Liver (tissue), 9 donors: ENCODE measurements around the gene SGCD. TPM values are rescaled to one million over a fixed set of nuclear protein-coding genes. Genes with fewer than 3 reads are reported as not detected.

Experiments used
- DNase-seq: peaks from one replicate; pipeline ENCODE4 v3.0.0-alpha.2; 2017; ENCODE audit warnings: low spot score
- H3K27ac ChIP-seq, 2 donors: one replicate each; pipeline ENCODE4 v1.7.0; 2013; ENCODE audit warnings: inconsistent platforms in 2 of 2, low read length in 2 of 2, control low read depth in 1 of 2, low read depth in 1 of 2, mild to moderate bottlenecking in 1 of 2
- H3K27me3 ChIP-seq, 4 donors: one replicate each; pipeline versions ENCODE4 v1.6.1 to v1.7.0; 2013; ENCODE audit warnings: low read length in 3 of 4, inconsistent platforms in 1 of 4, mild to moderate bottlenecking in 1 of 4, moderate library complexity in 1 of 4; ENCODE audit not compliant: control insufficient read depth in 4 of 4, insufficient read depth in 4 of 4
- H3K36me3 ChIP-seq, 4 donors: one replicate each; pipeline versions ENCODE4 v1.6.1 to v1.7.0; 2013; ENCODE audit warnings: low read length in 3 of 4, mild to moderate bottlenecking in 3 of 4, low read depth in 1 of 4, moderate library complexity in 1 of 4; ENCODE audit not compliant: control insufficient read depth in 4 of 4, insufficient read depth in 3 of 4
- H3K4me1 ChIP-seq, 4 donors: one replicate each; pipeline versions ENCODE4 v1.6.1 to v1.7.0; 2013; ENCODE audit warnings: low read length in 3 of 4, mild to moderate bottlenecking in 3 of 4, moderate library complexity in 1 of 4; ENCODE audit not compliant: control insufficient read depth in 4 of 4, insufficient read depth in 4 of 4
- H3K4me3 ChIP-seq, 3 donors: one replicate each; pipeline versions ENCODE4 v1.6.1 to v1.7.0; 2013; ENCODE audit warnings: low read length in 3 of 3, control low read depth in 1 of 3, low read depth in 1 of 3, mild to moderate bottlenecking in 1 of 3
- H3K9ac ChIP-seq, 2 donors: one replicate each; pipeline ENCODE4 v1.7.0; 2013; ENCODE audit warnings: low read length in 2 of 2, mild to moderate bottlenecking in 2 of 2, moderate library complexity in 2 of 2, control low read depth in 1 of 2, low read depth in 1 of 2
- H3K9me3 ChIP-seq, 4 donors: one replicate each; pipeline versions ENCODE4 v1.6.1 to v1.7.0; 2013; ENCODE audit warnings: low read length in 3 of 4; ENCODE audit not compliant: control insufficient read depth in 4 of 4
- EGR1 ChIP-seq, 2 donors: IDR thresholded peaks; 2 replicates each; pipeline ENCODE4 v1.6.1; 2016 to 2018; ENCODE audit warnings: antibody characterized with exemption in 2 of 2, low read depth in 2 of 2
- FOXA1 ChIP-seq: IDR thresholded peaks from 2 replicates; pipeline ENCODE4 v1.6.1; 2016; ENCODE audit warnings: antibody characterized with exemption
- FOXA2 ChIP-seq: IDR thresholded peaks from 2 replicates; pipeline ENCODE4 v1.6.1; 2016; ENCODE audit warnings: antibody characterized with exemption
- GABPA ChIP-seq, 2 donors: IDR thresholded peaks in 1 of 2; conservative IDR thresholded peaks in 1 of 2; 2 replicates each; pipeline ENCODE4 v1.6.1; 2016; ENCODE audit warnings: antibody characterized with exemption in 2 of 2, mild to moderate bottlenecking in 1 of 2, moderate library complexity in 1 of 2
- HNF4A ChIP-seq, 2 donors: conservative IDR thresholded peaks; 2 replicates each; pipeline ENCODE4 v1.6.1; 2016; ENCODE audit warnings: antibody characterized with exemption in 2 of 2, mild to moderate bottlenecking in 2 of 2
- HNF4G ChIP-seq: IDR thresholded peaks from 2 replicates; pipeline ENCODE4 v1.6.1; 2016; ENCODE audit warnings: antibody characterized with exemption
- JUND ChIP-seq, 2 donors: IDR thresholded peaks; 2 replicates each; pipeline ENCODE4 v1.6.1; 2016; ENCODE audit warnings: antibody characterized with exemption in 2 of 2
- MAX ChIP-seq: IDR thresholded peaks from 2 replicates; pipeline ENCODE4 v1.6.1; 2016; ENCODE audit warnings: antibody characterized with exemption
- NR2F2 ChIP-seq: IDR thresholded peaks from 2 replicates; pipeline ENCODE4 v1.6.1; 2016; ENCODE audit warnings: antibody characterized with exemption
- RXRA ChIP-seq, 2 donors: IDR thresholded peaks; 2 replicates each; pipeline ENCODE4 v1.6.1; 2017 to 2018; ENCODE audit warnings: antibody characterized with exemption in 2 of 2, mild to moderate bottlenecking in 1 of 2
- SP1 ChIP-seq: IDR thresholded peaks from 2 replicates; pipeline ENCODE4 v1.6.1; 2018; ENCODE audit warnings: antibody characterized with exemption, mild to moderate bottlenecking
- TAF1 ChIP-seq: conservative IDR thresholded peaks from 2 replicates; pipeline ENCODE4 v1.6.1; 2016; ENCODE audit warnings: antibody characterized with exemption, mild to moderate bottlenecking
- YY1 ChIP-seq: IDR thresholded peaks from 2 replicates; pipeline ENCODE4 v1.6.1; 2016; ENCODE audit warnings: antibody characterized with exemption, mild to moderate bottlenecking
- WGBS: extraction: QIAGEN DNeasy Blood & Tissue Kit; methylation state at CpG from one replicate; pipeline ENCODE4 v1.1.7; 2013; 5-methylcytosine and 5-hydroxymethylcytosine counted together
- polyA plus RNA-seq, 2 donors: library from polyadenylated mRNA; stranded (reverse) in 1 of 2; unstranded in 1 of 2; fragments of 200-250 nt in 1 of 2; fragments of >200 nt in 1 of 2; fragmentation: Nextera tagmentation in 1 of 2; extraction: Ambion mirVana in 1 of 2; gene quantifications; one replicate each; pipeline versions ENCODE4 v1.2.1 to v1.2.3, GENCODE V29; 2013 to 2015
- total RNA-seq, 2 donors: library from RNA; depleted of rRNA; stranded (reverse); fragments of >200 nt; gene quantifications; one replicate each; pipeline ENCODE4 v1.2.3, GENCODE V29; 2014
- TF ChIP-seq, protein P1 (sequence below): IDR thresholded peaks from 2 replicates; pipeline ENCODE4 v1.6.1; 2016; ENCODE audit warnings: antibody characterized with exemption
- TF ChIP-seq, protein P2 (sequence below): IDR thresholded peaks from 2 replicates; pipeline ENCODE4 v1.6.1; 2016; ENCODE audit warnings: antibody characterized with exemption
- TF ChIP-seq, protein P3 (sequence below): IDR thresholded peaks from 2 replicates; pipeline ENCODE4 v1.6.1; 2016; ENCODE audit warnings: antibody characterized with exemption, mild to moderate bottlenecking
- TF ChIP-seq, protein P4 (sequence below): fragments of 150-350 bp; IDR thresholded peaks from 2 replicates; pipeline ENCODE4 v1.5.1; 2017; ENCODE audit warnings: improper control_type of control experiment, low read depth, low read length; ENCODE audit not compliant: missing input control
- donor health status: healthy.
- donor health status: healthy.
- donor health status: healthy.
- donor health status: healthy.
- donor health status: healthy.

Gene SGCD
- total and polyA plus RNA-seq, 4 donors = 0.35 to 1.7 (median 1.0) TPM

DNA sequence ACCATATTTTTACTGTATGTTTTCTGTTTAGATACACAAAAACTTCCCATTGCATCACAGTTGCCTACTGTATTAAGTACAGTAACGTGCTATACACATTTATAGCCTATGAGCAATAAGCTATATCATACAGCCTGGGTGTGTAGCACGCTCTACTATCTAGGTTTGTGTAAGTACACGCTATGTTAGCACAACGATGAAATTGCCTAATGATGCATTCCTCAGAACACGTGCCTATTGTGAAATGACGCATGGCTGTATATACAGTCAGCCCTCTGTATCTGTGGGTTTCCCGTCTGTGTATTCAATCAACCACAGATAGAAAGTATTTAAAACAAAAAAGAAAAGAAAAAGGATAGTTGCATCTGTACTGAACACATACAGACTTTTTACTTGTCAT is 64.2 kb downstream of the SGCD start:
- TF ChIP-seq NR2F2 (no peak), EGR1 (IDR thresholded peaks at IDR 0.05; ENCODE audit: low read depth in 2 of 2) (no peak), HNF4A (conservative IDR thresholded peaks at IDR 0.05) (no peak), YY1 (no peak), JUND (IDR thresholded peaks at IDR 0.05) (no peak), MAX (no peak), GABPA (IDR thresholded peaks at IDR 0.05 in 1 of 2, conservative IDR thresholded peaks at IDR 0.05 in 1 of 2) (no peak), FOXA1 (no peak), SP1 (no peak), RXRA (IDR thresholded peaks at IDR 0.05) (no peak)
- TF ChIP-seq, protein P1, sequence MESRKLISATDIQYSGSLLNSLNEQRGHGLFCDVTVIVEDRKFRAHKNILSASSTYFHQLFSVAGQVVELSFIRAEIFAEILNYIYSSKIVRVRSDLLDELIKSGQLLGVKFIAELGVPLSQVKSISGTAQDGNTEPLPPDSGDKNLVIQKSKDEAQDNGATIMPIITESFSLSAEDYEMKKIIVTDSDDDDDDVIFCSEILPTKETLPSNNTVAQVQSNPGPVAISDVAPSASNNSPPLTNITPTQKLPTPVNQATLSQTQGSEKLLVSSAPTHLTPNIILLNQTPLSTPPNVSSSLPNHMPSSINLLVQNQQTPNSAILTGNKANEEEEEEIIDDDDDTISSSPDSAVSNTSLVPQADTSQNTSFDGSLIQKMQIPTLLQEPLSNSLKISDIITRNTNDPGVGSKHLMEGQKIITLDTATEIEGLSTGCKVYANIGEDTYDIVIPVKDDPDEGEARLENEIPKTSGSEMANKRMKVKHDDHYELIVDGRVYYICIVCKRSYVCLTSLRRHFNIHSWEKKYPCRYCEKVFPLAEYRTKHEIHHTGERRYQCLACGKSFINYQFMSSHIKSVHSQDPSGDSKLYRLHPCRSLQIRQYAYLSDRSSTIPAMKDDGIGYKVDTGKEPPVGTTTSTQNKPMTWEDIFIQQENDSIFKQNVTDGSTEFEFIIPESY = no peak
- TF ChIP-seq, protein P2, sequence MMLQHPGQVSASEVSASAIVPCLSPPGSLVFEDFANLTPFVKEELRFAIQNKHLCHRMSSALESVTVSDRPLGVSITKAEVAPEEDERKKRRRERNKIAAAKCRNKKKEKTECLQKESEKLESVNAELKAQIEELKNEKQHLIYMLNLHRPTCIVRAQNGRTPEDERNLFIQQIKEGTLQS = no peak
- TF ChIP-seq, protein P3, sequence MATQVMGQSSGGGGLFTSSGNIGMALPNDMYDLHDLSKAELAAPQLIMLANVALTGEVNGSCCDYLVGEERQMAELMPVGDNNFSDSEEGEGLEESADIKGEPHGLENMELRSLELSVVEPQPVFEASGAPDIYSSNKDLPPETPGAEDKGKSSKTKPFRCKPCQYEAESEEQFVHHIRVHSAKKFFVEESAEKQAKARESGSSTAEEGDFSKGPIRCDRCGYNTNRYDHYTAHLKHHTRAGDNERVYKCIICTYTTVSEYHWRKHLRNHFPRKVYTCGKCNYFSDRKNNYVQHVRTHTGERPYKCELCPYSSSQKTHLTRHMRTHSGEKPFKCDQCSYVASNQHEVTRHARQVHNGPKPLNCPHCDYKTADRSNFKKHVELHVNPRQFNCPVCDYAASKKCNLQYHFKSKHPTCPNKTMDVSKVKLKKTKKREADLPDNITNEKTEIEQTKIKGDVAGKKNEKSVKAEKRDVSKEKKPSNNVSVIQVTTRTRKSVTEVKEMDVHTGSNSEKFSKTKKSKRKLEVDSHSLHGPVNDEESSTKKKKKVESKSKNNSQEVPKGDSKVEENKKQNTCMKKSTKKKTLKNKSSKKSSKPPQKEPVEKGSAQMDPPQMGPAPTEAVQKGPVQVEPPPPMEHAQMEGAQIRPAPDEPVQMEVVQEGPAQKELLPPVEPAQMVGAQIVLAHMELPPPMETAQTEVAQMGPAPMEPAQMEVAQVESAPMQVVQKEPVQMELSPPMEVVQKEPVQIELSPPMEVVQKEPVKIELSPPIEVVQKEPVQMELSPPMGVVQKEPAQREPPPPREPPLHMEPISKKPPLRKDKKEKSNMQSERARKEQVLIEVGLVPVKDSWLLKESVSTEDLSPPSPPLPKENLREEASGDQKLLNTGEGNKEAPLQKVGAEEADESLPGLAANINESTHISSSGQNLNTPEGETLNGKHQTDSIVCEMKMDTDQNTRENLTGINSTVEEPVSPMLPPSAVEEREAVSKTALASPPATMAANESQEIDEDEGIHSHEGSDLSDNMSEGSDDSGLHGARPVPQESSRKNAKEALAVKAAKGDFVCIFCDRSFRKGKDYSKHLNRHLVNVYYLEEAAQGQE = no peak
- H3K9me3 ChIP-seq = no peaks in the 10 kb centered on the region
- no peaks in the 10 kb centered on the region for H3K27me3 ChIP-seq
- H3K27ac ChIP-seq = no peak overlapping the region
- no peaks in the 10 kb centered on the region for H3K36me3 ChIP-seq
- no peak overlapping the region for H3K9ac ChIP-seq
- 67% methylated on average over 7 of the region's 7 CpGs for WGBS
- no peaks in the 10 kb centered on the region for H3K4me1 ChIP-seq
- DNase-seq = no peak
- H3K4me3 ChIP-seq = no peak overlapping the region

- 76% methylated on average over 1 of the region's 1 CpG for WGBS
- Histone ChIP-seq H3K27ac (no peak overlapping the region), H3K27me3 (no peaks in the 10 kb centered on the region), H3K4me3 (no peak overlapping the region), H3K36me3 (no peaks in the 10 kb centered on the region), H3K9ac (no peak overlapping the region), H3K4me1 (no peaks in the 10 kb centered on the region), H3K9me3 (peaks cover 0 to 6% (median 0%) of the 10 kb centered on the region in 4 donors)
- TF ChIP-seq HNF4G = no peak
- no peak for TF ChIP-seq HNF4A (conservative IDR thresholded peaks at IDR 0.05)
- TF ChIP-seq, protein P3 = no peak
- TF ChIP-seq FOXA2 = no peak
- TF ChIP-seq NR2F2 = no peak
- no peak for TF ChIP-seq JUND (IDR thresholded peaks at IDR 0.05)
- TF ChIP-seq GABPA (IDR thresholded peaks at IDR 0.05 in 1 of 2, conservative IDR thresholded peaks at IDR 0.05 in 1 of 2) = no peak
- TF ChIP-seq, protein P4, sequence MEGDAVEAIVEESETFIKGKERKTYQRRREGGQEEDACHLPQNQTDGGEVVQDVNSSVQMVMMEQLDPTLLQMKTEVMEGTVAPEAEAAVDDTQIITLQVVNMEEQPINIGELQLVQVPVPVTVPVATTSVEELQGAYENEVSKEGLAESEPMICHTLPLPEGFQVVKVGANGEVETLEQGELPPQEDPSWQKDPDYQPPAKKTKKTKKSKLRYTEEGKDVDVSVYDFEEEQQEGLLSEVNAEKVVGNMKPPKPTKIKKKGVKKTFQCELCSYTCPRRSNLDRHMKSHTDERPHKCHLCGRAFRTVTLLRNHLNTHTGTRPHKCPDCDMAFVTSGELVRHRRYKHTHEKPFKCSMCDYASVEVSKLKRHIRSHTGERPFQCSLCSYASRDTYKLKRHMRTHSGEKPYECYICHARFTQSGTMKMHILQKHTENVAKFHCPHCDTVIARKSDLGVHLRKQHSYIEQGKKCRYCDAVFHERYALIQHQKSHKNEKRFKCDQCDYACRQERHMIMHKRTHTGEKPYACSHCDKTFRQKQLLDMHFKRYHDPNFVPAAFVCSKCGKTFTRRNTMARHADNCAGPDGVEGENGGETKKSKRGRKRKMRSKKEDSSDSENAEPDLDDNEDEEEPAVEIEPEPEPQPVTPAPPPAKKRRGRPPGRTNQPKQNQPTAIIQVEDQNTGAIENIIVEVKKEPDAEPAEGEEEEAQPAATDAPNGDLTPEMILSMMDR = no peak
- TF ChIP-seq TAF1 = no peak
- TF ChIP-seq RXRA (IDR thresholded peaks at IDR 0.05) = no peak
- TF ChIP-seq SP1 = no peak
- TF ChIP-seq MAX = no peak
- TF ChIP-seq, protein P2 = no peak
- TF ChIP-seq EGR1 (IDR thresholded peaks at IDR 0.05; ENCODE audit: low read depth in 2 of 2) = no peak
- DNase-seq = no peak
Observed at GRCh38 chr5:156393980-156394379, 67.0 kb downstream of the SGCD start.
